Endodermal cell (in vitro differentiated cells): Measurements from ENCODE around the gene CAMK2A. TPM values are rescaled to one million over a fixed set of nuclear protein-coding genes. Genes with fewer than 3 reads are reported as not detected.
A peak's percentile ranks its signal among the peaks of the same experiment; 100 is the strongest.
"Not testable (repeated sequence)": the region's sequence is repeated elsewhere in the genome, so short reads cannot be mapped to it uniquely, and the experiment has no call there.

Experiments
- DNase-seq: peaks from one replicate; pipeline ENCODE4 v3.0.0-alpha.2; 2017
- H3K27ac ChIP-seq: 2 replicates; pipeline ENCODE4 v1.5.1; 2013; ENCODE audit warnings: mild to moderate bottlenecking, low read depth, low read length, moderate library complexity
- H3K27me3 ChIP-seq: 2 replicates; pipeline ENCODE4 v1.6.1; 2013; ENCODE audit warnings: mild to moderate bottlenecking, low read length, moderate library complexity; ENCODE audit not compliant: insufficient read depth, control insufficient read depth, poor library complexity, severe bottlenecking
- H3K36me3 ChIP-seq: 2 replicates; pipeline ENCODE4 v1.7.0; 2013; ENCODE audit warnings: mild to moderate bottlenecking, low read length, moderate library complexity; ENCODE audit not compliant: control insufficient read depth, insufficient read depth
- H3K4me1 ChIP-seq: one replicate; pipeline ENCODE4 v1.7.0; 2013; ENCODE audit warnings: low read length; ENCODE audit not compliant: control insufficient read depth, insufficient read depth
- H3K4me3 ChIP-seq: 2 replicates; pipeline ENCODE4 v1.5.1; 2013; ENCODE audit warnings: mild to moderate bottlenecking, low read length, moderate library complexity
- H3K9ac ChIP-seq: 2 replicates; pipeline ENCODE4 v1.6.1; 2013; ENCODE audit warnings: mild to moderate bottlenecking, low read length, moderate library complexity; ENCODE audit not compliant: poor library complexity, severe bottlenecking; ENCODE audit errors: extremely low read depth
- H3K9me3 ChIP-seq: 2 replicates; pipeline ENCODE4 v1.6.1; 2013; ENCODE audit warnings: mild to moderate bottlenecking, low read length, moderate library complexity; ENCODE audit not compliant: control insufficient read depth
- H3K27ac Mint-ChIP-seq: 2 replicates; pipeline ENCODE4 v1.8.0; 2020; ENCODE audit warnings: mixed read lengths
- H3K27me3 Mint-ChIP-seq: 2 replicates; pipeline ENCODE4 v1.8.0; 2021; ENCODE audit warnings: mild to moderate bottlenecking, mixed read lengths; ENCODE audit not compliant: insufficient read depth
- H3K36me3 Mint-ChIP-seq: 2 replicates; pipeline ENCODE4 v1.8.0; 2020; ENCODE audit warnings: low read depth, mixed read lengths
- H3K4me1 Mint-ChIP-seq: 2 replicates; pipeline ENCODE4 v1.8.0; 2020; ENCODE audit warnings: mixed read lengths
- H3K4me3 Mint-ChIP-seq: 2 replicates; pipeline ENCODE4 v1.8.0; 2020; ENCODE audit warnings: mild to moderate bottlenecking, moderate library complexity, mixed read lengths
- H3K9me3 Mint-ChIP-seq: 2 replicates; pipeline ENCODE4 v1.8.0; 2020; ENCODE audit warnings: mild to moderate bottlenecking, mixed read lengths
- WGBS, 2 experiments: methylation state at CpG; one replicate each; pipeline versions ENCODE4 v1.1.5 to v1.1.7; 2013; ENCODE audit warnings: missing lambda C conversion rate in 2 of 2, mixed read lengths in 1 of 2; ENCODE audit not compliant: insufficient coverage in 1 of 2, insufficient read length in 1 of 2; 5-methylcytosine and 5-hydroxymethylcytosine counted together
- total RNA-seq, 2 donors: library from RNA; stranded (reverse); fragmentation: NEBNext Ultra II Directional in 1 of 2; extraction: Animal tissue kit (Norgen Biotek cat#: 25700) in 1 of 2; gene quantifications; 2 replicates in 1 of 2; 3 replicates in 1 of 2; pipeline ENCODE4 v1.2.1, GENCODE V29; 2021
- TF ChIP-seq, protein P1 (sequence below): fragments of 200-600 bp; sonication (generic); conservative IDR thresholded peaks from 2 replicates; pipeline ENCODE4 v1.5.0; 2021; ENCODE audit warnings: antibody characterized with exemption, mild to moderate bottlenecking

The CAMK2A gene
- total RNA-seq, 2 donors from 2014 or later, result 0.31 to 0.49 TPM

DNA sequence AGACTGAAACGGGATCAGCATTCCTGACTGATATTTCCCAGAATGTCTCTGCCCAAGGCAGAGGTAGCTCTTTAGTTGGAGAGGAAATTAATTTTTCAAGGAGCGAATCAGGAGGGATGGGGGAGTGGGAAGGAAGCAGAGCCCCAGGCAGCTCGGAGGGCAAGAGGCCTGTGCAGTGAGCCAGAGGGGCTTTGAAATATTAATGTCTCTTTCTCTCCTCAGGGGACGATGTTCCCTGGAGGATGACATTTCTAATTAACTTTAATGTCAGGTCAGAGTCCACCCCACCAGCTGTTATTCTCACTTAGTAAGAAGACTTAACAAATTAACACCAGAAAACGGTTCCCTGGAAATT is 54.1 kb downstream of the CAMK2A start:
- no peak overlapping the region for H3K9ac ChIP-seq
- no peaks in the 10 kb centered on the region for H3K9me3 ChIP-seq
- no peaks in the 10 kb centered on the region for H3K36me3 Mint-ChIP-seq
- peaks cover 8% of the 10 kb centered on the region for H3K4me1 Mint-ChIP-seq
- 84 to 89% methylated on average over 3 to 5 of the region's 5 CpGs for WGBS, 2 experiments
- peaks cover 7% of the 10 kb centered on the region for H3K4me1 ChIP-seq
- no peak overlapping the region for H3K4me3 ChIP-seq
- no peak overlapping the region for H3K27ac Mint-ChIP-seq
- H3K9me3 Mint-ChIP-seq, result no peaks in the 10 kb centered on the region
- no peaks in the 10 kb centered on the region for H3K27me3 ChIP-seq
- no peaks in the 10 kb centered on the region for H3K36me3 ChIP-seq
- TF ChIP-seq, protein P1, sequence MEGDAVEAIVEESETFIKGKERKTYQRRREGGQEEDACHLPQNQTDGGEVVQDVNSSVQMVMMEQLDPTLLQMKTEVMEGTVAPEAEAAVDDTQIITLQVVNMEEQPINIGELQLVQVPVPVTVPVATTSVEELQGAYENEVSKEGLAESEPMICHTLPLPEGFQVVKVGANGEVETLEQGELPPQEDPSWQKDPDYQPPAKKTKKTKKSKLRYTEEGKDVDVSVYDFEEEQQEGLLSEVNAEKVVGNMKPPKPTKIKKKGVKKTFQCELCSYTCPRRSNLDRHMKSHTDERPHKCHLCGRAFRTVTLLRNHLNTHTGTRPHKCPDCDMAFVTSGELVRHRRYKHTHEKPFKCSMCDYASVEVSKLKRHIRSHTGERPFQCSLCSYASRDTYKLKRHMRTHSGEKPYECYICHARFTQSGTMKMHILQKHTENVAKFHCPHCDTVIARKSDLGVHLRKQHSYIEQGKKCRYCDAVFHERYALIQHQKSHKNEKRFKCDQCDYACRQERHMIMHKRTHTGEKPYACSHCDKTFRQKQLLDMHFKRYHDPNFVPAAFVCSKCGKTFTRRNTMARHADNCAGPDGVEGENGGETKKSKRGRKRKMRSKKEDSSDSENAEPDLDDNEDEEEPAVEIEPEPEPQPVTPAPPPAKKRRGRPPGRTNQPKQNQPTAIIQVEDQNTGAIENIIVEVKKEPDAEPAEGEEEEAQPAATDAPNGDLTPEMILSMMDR, result no peak
- peak overlapping the region; percentile 49 for H3K27ac ChIP-seq
- DNase-seq, result no peak
- H3K4me3 Mint-ChIP-seq, result no peak overlapping the region
- H3K27me3 Mint-ChIP-seq, result peaks cover 1% of the 10 kb centered on the region

DNA sequence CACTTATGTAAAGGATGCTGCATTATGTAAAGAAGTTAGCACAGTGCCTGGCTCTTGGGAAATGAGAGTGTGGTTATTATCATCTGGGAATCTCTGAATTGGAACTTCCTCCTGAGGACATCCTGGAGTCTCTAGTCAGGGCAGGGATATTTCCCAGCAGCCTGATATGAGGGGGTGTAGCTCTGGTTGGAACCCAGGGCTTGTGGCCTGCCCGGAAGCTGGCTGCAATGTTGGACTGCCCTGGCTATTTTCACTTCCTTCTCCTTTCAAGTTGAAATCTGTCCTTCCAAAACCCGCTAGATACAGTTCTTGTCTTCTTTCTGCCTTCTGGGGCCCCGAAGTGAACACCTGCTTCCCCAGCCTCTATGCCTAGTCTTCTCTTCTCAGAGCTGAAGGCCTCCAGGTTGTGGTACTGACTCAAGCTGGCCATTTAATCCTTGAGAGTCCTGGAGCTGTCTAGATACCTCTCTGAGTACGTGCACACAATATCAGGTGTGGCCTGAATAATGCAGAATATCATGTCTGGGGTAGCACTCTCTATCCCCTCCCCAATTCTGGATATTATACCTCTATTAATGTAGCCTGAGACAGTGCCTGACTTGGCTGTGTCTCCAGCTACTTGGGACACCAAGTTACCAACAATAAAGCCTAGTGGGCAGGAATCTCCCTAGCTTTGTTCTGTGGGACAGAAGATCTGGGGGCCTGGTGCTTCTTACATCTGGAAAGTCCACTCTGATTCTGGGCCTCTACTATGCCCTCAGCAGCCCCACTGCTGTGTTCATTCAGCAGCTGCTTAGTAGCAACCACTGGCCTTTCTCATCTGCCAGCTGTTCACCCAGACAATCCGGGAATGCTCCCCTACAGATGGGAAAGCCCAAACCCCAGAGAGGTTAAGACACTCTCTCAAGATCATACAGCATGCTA is 54.7 kb downstream of the CAMK2A start:
- 88 to 94% methylated on average over 4 to 5 of the region's 5 CpGs for WGBS, 2 experiments

GRCh38 chr5:150233706-150234105 is 55.9 kb downstream of the CAMK2A start:
- not testable (repeated sequence) for H3K9me3 Mint-ChIP-seq, H3K27ac Mint-ChIP-seq

More for the DNA sequence above, 54.7 kb downstream of the CAMK2A start:
- H3K4me3 ChIP-seq, result no peak overlapping the region
- Mint-ChIP-seq H3K36me3 (no peaks in the 10 kb centered on the region), H3K9me3 (no peaks in the 10 kb centered on the region), H3K4me1 (peaks cover 8% of the 10 kb centered on the region), H3K27ac (no peak overlapping the region), H3K4me3 (no peak overlapping the region), H3K27me3 (no peaks in the 10 kb centered on the region)
- no peaks in the 10 kb centered on the region for H3K27me3 ChIP-seq
- H3K9ac ChIP-seq, result no peak overlapping the region
- TF ChIP-seq, protein P1, result no peak
- H3K9me3 ChIP-seq, result no peaks in the 10 kb centered on the region
- DNase-seq, result peak; percentile 34
- peaks cover 7% of the 10 kb centered on the region for H3K4me1 ChIP-seq
- no peak overlapping the region for H3K27ac ChIP-seq
- no peaks in the 10 kb centered on the region for H3K36me3 ChIP-seq

More at GRCh38 chr5:150233706-150234105, 55.9 kb downstream of the CAMK2A start:
- not testable (repeated sequence) for H3K4me3 ChIP-seq, H3K4me3 Mint-ChIP-seq, H3K27ac ChIP-seq, H3K9me3 ChIP-seq, H3K4me1 ChIP-seq, DNase-seq, H3K27me3 Mint-ChIP-seq, H3K9ac ChIP-seq, H3K36me3 ChIP-seq, H3K27me3 ChIP-seq, H3K36me3 Mint-ChIP-seq, H3K4me1 Mint-ChIP-seq
- 89 to 93% methylated on average over 4 to 5 of the region's 5 CpGs for WGBS, 2 experiments
